ENCODE results near the gene NCOA3.

- TF ChIP-seq REST (IDR thresholded peaks at IDR 0.05; ENCODE audit: unreplicated experiment), result no peak
- no peak for TF ChIP-seq POLR2AphosphoS5 (IDR thresholded peaks at IDR 0.05; ENCODE audit: low read depth)
- no peak for TF ChIP-seq CTCF (conservative IDR thresholded peaks at IDR 0.05; ENCODE audit: low read depth in 2 of 2)
- TF ChIP-seq EZH2 (IDR thresholded peaks at IDR 0.05; ENCODE audit: low read depth, unreplicated experiment), result no peak
- TF ChIP-seq EZH2phosphoT487 (IDR thresholded peaks at IDR 0.05; ENCODE audit: unreplicated experiment), result no peak
- no peak for TF ChIP-seq STAT1 (IDR thresholded peaks at IDR 0.05; ENCODE audit: unreplicated experiment)
- no peak for TF ChIP-seq ZNF331 (CRISPR knock-in tag; IDR thresholded peaks at IDR 0.05; ENCODE audit: low read depth)
- TF ChIP-seq CREB1 (CRISPR knock-in tag; IDR thresholded peaks at IDR 0.05; ENCODE audit: low read depth), result no peak
- TF ChIP-seq JUNB (IDR thresholded peaks at IDR 0.05; ENCODE audit: unreplicated experiment), result no peak
These were observed 76.9 kb downstream of the NCOA3 start for GRCh38 chr20:47578543-47578942.

Measured in GM23338 (cell line).